ENCODE measurements around the gene FRMD7.
"Not testable (repeated sequence)": the region's sequence is repeated elsewhere in the genome, so short reads cannot be mapped to it uniquely, and the experiment has no call there.

The FRMD7 gene

DNA sequence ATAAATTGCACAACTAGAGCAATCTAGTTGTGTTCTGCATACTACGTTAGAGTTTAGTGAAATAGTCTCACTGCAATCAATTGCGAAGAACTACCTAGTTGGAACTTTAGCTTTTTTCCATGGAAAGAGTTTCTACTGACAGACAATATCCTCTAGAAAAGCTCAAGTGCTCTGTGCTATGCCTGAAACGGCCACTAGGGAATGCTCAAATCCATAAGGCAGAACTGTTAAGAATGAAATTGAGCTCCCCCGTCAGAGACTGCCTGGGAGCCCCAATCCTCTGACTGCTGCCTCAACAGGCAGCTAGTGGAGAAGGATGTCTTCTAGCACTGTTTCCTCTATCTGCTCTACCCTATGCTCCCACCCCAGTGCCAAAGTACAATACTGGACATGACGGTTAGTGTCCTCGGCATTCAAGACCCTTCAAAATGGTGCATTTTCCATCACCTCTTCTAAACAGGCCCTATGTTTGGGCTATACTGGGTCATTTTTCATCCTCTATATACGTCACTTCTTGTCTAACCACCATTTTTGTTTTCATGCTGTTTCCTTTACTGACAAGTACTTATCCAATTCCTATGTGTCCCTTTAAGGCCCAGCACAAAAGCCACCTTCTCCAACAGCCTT, 35.3 kb downstream of the FRMD7 start:
- DNase-seq = peak; percentile 56

DNA sequence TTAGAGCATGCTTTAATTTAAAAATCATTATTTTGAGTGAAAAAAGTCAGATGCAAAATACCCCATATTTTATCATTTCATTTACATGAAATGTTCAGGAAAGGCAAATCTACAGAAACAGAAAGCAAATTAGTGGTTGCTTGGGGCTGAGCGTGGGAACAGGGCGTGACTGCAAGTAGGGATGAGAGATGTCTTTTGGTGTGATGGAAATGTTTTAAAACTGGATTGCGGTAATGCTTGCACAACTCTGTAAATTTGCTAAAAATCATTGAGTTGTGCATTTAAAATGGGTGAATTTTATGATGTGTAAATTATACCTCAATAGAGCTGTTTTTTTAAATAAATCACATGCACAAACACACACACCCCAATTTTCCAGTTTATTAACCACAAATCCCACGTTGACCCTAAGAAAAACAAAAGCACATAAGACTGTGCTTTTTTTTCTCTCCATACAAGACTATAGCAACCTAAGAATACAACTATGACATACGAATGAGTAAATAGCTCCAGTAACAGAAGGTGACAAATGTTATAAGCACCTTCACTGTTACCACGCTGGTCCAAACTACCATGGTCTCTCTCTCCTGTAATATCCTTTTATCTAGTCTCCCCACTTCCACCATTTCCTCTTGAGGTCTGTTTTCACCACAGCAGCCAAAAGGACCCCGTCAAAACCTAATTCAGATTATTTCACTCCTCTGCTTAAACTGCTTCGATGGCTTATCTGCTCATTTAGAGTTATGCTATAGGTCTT, 37.2 kb downstream of the FRMD7 start:
- no peak for DNase-seq

DNA sequence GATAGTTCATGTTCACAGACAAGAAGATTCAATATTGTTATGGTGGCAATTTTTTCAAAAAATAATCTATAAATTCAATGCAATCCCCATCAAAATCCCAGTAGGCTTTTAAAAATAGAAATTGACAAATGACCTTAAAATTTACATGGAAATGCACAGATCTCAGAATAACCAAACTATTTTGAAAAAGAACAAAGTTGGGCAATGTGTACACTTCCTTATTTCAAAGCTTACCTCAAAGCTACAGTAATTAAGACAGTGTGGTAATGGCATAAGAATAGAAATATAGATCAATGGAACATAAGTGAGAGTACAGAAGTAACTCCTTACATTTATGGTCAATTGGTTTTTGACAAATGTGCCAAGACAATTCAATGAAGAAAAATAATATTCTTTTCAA, 39.0 kb downstream of the FRMD7 start:
- no peak for DNase-seq

DNA sequence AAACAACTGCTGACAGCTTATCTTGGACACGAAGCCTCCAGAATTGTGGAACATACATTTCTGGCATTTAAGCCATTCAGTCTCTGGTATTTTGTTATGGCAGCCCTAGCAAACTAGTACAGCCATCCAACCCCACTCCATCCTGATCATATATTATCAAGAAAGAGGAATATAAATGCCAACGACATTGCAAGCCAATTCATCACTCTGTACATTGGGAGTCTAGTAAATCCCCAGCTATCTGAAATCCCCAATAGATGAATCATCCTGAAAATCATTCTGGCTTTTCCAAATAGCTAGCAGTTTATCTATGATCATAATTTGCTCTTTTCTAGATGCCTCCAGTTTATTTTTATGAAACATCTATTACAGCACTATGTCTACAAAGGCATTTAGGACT, 41.1 kb downstream of the FRMD7 start:
- no peak for DNase-seq

DNA sequence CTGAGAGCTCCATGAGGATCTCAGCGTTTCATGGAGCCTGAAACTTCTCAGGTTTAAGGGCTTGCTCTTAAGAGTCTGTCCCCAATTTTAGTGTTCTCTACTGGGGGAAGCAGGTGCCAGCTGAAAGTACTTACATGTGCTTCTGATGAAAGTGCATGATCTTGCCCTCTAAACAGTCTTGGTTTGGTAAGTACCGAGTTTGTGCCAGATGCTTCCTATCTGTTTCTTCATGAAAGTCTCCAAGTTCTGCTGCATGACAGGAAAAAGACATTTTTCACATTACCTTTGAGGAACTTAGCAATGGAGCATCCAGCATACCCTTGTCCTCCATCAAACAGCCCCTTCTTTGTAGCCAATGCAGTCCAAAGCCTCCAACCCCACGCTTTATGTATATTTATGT, 42.0 kb downstream of the FRMD7 start:
- DNase-seq = no peak

DNA sequence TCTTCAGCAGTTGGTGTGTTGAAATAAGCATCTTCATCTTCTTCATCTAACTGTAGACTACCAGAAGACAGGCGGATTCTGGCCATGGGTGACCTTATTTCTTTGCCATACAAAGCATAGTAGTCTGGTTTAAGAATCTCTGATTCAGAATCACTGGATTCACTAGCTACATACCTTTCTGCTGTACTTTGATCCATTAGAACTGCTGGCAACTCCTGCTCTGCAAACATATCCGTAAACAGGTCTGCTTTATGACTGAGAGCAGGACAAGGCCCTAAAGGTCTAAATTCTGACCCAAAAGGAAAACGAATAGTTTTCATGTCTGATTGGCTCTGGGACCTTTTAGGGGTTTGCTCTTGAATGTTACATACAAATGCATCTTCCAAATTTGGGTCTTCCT, 49.9 kb downstream of the FRMD7 start:
- DNase-seq = no peak

DNA sequence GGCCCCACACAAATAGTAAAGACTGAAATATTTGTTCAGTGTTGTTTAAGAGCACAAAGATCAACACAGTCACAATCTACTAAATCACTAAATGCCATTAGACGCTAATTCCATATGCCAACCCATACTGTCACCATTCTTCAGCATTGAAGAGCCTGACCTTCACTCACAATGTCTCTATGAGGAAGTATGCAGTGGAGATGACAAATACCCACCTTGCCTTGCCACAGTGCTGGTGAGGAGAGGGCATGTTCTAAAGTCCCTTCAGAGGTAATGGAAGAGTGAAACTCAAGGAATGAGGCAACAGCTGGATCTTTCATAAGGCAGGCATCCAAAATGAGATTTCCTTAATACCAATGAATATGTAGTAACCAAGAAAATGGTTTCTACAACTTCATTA, 50.4 kb downstream of the FRMD7 start:
- no peak for DNase-seq

DNA sequence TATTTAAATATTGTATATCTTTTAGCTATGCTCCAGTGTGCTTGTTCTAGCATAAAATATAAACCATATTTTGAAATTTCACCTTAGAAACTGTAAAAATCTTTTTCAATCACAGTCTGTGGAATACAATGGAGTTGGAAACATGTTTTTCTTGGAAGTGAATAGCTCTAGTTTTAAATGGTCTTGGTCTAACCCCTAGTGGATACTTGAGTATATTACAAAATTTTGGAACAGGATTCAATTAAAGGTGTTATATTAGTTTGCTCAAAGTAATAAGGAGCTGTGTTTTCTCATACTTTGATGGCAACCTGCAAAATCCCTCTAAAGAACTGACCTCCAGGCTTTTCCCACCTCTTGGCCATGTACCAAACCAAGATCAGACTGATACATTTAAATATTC, 56.6 kb downstream of the FRMD7 start:
- DNase-seq = peak; percentile 20

DNA sequence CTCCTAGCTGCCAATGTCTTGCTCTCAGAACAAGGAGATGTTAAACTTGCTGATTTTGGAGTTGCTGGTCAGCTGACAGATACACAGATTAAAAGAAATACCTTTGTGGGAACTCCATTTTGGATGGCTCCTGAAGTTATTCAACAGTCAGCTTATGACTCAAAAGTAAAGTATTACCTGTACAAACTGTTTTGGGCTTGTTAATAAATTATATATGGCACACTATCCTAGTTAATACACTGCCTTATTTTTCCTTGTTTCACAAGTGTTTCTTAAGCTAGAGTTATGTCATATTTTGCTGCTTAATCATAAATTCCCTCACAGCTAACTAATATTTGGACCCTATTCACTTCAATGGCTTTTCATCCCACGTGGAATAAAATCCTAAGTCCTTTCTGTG, 59.4 kb downstream of the FRMD7 start:
- no peak for DNase-seq

DNA sequence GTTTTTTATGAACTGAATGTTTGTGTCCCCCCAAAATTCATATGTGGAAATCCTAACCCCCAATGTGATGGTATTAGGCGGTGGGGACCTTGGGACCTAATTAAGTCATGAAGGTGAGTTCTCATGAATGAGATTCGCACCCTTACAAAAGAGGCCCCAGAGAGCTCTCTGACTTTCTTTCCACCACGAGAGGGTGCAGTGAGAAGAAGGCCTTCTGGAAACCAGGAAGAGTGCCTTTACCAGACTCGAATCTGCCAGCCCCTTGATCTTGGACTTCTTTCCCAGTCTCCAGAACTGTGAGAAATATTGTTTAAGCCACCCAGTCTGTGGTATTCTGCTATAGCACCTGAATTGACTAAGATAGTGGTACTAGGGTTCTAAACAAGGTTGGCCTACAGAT, 64.0 kb downstream of the FRMD7 start:
- no peak for DNase-seq

DNA sequence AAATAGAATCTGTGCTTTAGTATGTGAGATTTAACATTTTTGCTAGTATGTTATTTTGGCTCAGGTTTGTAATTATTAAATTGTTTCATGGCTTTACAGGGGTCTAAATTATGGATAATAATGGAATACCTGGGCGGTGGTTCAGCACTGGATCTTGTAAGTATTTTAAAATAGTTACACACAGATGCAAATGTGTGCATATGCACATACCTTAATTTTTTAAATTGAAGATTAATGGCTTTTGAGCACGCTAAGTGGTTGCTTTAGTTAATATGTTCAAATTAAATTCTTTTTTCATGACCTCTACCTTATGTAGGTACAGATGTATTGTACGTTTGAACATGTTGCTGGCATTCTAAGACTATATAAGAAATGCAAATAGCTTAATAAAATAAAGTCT, 64.5 kb downstream of the FRMD7 start:
- DNase-seq = no peak

DNA sequence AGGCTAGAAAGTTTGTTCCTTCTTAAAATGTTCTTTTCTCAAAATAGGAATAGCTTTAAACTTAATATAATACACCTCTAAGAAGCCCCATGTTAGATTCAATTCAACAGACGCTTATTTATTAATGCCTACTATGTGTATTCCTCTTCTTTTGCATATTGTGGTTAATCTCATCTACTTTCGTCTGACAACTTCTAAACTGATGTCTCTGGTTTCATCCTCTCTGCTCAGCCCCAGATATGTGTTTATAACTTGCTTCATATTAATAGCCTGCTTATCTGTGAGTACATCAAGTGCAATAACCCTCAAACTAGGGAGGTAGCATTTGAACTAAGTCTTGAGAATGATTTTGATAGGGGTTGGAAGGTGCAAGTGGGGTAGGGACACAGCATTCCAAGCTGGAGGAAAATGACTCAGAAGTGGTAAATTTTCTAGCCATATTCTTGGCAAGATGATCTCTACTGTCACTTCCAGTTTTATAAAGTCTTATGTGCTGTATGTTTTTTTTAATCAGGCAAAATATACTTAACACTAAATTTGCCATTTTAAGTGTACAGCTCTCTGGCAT, 67.8 kb downstream of the FRMD7 start:
- DNase-seq = no peak

DNA sequence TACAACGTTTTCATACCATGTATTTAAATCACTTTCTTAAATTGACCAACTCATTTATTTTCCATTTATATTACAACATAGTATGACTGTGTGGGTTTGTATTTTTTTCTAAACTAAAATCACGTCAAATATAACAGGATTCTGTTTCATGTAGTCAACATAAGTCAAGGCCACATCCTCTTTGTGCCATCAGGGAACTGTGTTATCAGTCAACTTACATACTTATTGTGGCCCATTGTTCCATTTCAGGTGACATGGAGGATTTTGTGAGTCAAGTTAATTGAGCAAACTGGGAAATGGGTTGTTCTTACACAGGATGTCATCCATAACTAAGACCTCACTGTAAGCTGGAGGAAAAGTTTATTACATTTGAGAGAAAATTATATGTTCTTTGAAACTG, 68.8 kb downstream of the FRMD7 start:
- no peak for DNase-seq

DNA sequence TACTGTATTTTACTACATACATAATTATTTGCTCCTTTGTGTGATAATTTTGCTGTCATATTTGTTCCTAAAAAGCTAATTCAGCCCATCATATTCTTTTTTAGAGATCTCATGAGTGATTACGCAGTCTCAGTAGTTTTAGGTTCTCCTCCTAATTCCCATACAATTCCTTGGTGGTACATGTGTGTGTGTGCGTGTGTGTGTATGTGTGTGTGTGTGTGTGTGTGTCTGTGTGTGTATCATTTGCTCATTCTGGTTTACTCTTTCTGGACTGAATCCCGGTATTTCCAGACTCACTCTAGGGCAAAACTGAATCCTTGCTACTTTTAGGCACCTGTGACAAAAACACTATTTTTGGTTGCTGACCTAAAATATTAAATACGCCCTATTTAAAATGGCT, 69.8 kb downstream of the FRMD7 start:
- no peak for DNase-seq

DNA sequence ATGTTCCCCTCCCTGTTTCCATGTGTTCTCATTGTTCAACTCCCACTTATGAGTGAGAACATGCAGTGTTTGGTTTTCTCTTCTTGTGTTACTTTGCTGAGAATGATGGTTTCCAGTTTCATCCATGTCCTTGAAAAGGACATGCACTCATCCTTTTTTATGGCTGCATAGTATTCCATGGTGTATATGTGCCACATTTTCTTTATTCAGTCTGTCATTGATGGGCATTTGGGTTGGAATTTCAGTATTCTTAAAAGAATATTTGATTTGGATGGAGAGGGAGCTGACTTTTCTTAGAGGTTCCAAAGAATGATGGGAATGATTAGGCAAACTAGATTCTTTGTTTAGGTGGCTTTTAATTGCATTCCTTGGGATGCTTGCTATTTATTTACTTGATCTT, 76.0 kb downstream of the FRMD7 start:
- DNase-seq = not testable (repeated sequence)

DNA sequence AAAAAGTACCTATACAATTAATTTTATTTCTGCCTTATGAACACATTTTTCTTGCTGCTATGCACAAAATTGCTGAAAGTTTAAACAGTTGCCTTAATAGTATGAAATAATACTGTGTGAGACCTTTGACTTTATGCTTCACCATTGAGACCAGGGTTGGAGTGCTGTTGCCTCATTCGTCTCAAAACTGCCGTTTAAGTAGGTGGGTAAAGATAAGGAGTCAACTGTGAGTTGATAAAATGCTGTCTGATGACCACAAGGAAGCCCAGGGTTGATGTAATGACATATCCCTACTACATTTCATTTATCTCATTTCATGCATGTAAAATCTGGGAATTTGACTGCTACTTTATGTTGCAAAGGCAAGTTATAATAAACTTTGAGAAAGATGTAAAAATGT, 81.3 kb downstream of the FRMD7 start:
- DNase-seq = no peak

DNA sequence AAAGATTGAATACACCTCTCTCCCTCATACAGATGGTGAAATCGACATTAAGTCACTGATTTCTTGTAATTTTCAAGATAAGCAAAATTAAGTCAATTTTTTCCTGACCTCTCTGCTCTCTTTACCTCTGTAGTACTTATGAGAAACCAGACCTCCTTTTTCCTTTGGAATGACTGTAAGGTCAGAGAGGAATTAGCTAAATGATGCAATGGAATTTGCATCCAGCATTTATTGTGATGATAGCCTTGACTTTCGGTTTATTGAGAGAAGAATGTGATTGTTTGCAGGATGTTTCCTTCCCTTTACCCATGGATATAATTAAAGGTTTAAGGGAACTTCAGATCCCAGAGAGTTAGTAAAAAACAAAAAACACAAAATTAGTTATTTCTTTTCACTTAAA, 82.4 kb downstream of the FRMD7 start:
- no peak for DNase-seq

DNA sequence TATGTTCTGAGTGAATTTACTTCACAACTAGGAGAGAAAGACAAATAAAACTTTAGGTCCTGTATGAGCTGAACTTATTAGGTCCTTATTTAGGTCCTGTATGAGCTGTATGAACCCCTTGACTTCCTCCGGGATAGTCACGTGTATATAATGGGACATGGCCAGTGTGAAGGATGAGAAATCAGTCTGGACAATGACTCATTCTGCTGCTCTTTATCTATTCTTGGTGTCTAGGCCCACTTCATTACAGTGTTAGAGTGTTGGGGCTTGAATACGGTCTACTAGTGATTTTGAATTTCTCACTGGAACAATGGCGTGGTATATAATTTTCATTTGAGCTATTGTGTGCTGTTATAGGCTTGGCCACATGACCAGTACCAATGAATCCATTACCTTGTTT, 82.9 kb downstream of the FRMD7 start:
- DNase-seq = no peak

DNA sequence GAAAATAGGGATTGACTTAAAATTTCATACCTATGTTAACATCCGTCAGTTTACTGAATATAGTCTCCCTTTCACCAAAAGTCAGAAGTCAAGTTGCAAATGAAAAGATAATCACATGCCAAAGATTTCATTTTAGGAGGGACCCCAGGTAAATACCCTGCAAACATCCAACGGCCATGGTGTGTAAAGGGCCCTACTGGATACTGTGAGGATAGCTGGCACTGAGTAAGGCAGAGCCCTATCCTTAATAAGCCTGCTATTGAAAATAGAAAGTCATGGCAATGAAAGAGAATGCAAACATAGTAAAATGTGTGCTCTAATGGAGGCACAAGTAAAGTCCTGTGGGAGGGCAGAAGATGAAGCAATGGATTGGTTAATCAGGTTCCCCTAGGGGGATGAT, 83.8 kb downstream of the FRMD7 start:
- no peak for DNase-seq

DNA sequence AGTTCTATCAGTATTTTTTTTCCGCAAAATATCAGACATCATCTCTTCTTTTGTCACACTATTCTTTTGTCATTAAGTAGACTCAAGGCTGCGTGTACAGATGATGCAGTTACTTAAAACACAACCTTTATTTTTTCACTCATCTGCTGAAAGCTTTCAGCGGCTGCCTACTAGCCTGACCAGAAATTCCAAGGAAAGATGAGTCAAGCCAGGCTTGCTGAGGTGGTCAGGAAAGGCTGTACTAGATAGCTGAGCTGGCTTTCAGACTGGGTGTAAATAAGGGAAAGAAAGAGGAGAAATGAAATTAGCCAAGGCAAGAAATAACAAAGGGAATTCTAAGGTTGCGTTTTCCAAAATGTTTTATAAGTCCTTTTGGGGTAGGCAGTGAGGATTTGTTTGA, 86.8 kb downstream of the FRMD7 start:
- DNase-seq = no peak

DNA sequence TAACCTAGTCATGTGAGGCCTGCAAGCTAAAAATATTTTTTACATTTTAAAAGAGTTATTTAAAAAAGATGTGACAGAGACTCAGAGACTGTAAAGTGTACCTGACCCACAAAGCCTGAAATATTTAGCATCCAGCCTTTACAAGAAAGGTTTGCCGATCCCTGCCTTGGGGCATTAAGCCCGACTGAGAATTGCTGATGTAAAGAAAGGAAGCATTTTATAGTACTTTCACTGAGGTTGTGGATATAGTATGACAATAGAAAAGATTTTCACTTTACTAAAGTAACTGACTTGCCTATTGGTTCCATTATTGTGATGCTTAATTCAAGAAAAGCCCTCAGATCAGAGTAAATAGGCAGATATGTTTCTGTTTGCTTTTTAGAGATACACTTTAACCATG, 87.8 kb downstream of the FRMD7 start:
- DNase-seq = no peak

DNA sequence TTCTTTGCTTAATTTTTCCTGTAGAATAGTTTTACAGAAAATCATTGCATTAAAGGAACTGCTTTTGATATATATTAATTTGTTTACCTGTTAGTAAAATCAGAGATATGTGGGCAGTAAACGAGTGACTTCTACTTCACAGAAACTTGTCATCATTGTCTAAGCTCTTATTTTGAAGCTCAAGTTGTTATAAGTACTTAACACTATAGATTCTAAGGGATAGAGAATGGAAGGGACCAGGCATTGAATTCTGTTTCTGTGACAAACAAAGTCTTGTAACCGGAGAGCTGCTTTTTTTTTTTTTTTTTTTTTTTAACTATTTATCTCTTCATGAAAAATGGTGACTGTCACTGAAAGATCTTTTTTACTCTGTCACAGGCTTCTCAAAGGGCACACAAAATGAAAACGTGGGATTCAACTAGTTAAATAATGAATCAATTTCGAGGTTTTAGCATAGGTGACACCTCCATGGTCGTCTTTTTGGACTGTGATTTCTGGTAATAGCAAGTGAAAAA, 90.3 kb downstream of the FRMD7 start:
- no peak for DNase-seq

DNA sequence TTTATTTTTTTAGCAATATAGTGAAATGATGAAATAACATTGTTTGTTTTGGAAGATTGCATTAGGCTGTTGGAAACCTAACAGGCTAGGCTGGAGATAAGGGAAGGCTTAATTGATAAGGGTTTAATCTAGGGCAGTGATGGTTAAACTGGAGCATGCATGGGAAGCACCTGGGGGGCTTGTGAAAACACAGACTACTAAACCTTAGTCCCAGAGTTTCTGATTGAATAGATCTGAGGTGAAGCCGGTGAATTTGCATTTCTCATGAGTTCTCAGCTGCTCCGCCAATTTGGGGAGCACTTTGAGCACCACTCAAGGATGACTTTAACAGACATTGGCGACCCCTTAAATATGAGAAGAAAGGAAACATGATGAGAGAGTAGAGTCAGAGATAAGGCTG, 93.2 kb downstream of the FRMD7 start:
- no peak for DNase-seq

DNA sequence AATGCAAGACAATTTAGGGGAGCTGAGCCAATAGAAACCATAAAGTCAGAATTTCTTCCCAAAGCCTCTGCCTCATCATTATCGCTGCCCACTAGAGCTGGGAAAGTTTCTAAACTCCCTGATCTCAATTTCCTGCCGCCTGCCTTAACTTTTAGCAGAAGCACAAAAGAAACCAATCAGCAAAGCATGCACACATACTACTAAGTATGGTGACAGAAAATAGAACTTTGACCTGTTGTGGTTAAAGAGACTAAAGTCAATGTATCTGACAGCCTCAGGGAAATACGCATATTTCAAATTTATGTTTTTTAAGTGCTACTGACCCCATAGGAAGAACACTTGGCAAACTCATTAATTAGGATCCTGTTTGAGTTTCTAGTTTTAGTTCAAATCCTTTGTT, 94.7 kb downstream of the FRMD7 start:
- no peak for DNase-seq

DNA sequence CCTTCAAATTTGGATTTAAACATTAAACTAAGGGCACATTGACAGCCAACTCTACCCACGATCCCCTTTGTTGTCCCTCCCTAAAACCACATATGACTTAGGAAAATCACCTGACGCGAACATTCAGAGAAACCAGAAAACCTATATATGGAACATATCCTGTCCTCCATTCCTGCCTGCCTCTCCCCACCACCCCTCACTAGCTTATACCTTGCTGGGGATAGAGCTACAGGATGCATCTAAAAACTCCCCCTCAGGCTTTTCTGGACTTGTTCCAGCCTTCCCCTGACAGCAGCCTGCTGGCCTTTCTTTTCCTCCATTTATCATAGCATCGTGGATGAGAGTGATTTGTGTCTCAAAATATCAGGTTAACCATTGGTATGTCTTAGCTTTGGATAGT, 96.0 kb downstream of the FRMD7 start:
- DNase-seq = no peak
